ENCODE data around the gene CSK.

- TF ChIP-seq CTCF (conservative IDR thresholded peaks at IDR 0.05 in 1 of 2, IDR thresholded peaks at IDR 0.05 in 1 of 2; ENCODE audit: extremely low read depth in 1 of 2, insufficient read depth in 1 of 2, low read depth in 1 of 2, low read length in 2 of 2) (no peak), EZH2 (IDR thresholded peaks at IDR 0.05; ENCODE audit: borderline replicate concordance, low read length) (no peak)
Measured at GRCh38 chr15:74815121-74815934, 33.4 kb downstream of the CSK start.

Measured in mammary epithelial cell (primary cell).